Cardiac septum (tissue), 1 donor: ENCODE data around the gene HSD3B7. TPM values are rescaled to one million over a fixed set of nuclear protein-coding genes. Genes with fewer than 3 reads are reported as not detected.

Experiments used
- DNase-seq: peaks from one replicate; pipeline ENCODE4 v3.0.0-alpha.2; 2020; ENCODE audit warnings: low spot score
- intact Hi-C: fragments of 100-400 bp; cut with DNase I; formaldehyde crosslinking; loops from one replicate; pipeline ENCODE4 v1.14.0; 2022
- total RNA-seq: library from RNA; stranded (reverse); fragmentation: NEBNext Ultra II Directional; extraction: Animal tissue kit (Norgen Biotek cat#: 25700); gene quantifications from one replicate; pipeline ENCODE4 v1.2.1, GENCODE V29; 2021
- donor health status: DM: no; HTN: no; CAD: no.

HSD3B7 gene
- total RNA-seq, 1 donor from 2014 or later, result 5.4 TPM

DNA sequence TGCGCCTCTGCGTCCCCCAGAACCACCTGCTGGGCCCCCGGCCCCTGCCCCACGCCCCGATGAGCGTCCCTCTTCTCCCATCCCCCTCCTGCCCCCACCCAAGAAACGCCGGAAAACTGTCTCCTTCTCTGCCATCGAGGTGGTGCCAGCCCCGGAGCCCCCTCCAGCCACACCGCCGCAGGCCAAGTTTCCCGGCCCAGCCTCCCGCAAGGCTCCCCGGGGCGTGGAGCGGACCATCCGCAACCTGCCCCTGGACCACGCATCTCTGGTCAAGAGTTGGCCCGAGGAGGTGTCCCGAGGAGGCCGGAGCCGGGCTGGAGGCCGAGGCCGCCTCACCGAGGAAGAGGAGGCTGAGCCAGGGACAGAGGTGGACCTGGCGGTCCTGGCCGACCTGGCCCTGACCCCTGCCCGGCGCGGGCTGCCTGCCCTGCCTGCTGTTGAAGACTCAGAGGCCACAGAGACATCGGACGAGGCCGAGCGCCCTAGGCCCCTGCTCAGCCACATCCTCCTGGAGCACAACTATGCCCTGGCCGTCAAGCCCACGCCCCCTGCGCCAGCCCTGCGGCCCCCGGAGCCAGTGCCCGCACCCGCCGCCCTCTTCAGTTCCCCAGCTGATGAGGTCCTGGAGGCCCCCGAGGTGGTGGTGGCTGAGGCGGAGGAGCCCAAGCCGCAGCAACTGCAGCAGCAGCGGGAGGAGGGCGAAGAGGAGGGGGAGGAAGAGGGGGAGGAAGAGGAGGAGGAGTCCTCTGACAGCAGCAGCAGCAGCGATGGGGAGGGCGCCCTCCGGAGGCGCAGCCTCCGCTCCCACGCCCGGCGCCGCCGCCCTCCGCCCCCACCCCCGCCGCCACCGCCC, 5.6 kb upstream of the HSD3B7 start:
- intact Hi-C loops, result loop anchor here (5.0 kb wide), 1 partner anchor 478 kb away; the partner anchor contains the start of gene ARMC5
- no peak for DNase-seq

DNA sequence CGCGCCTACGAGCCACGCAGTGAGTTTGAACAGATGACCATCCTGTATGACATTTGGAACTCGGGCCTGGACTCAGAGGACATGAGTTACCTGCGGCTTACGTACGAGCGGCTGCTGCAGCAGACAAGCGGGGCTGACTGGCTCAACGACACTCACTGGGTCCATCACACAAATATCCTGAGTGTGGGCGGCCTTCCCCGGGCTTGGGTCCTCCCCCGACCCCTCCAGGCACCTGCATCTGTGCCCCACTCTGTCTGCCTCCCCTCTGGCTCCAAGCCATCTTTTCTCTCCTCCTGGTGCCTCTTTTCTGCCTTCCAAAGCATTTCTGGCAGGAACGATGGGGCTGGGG, 5.0 kb upstream of the HSD3B7 start:
- intact Hi-C loops, result loop anchor here (5.0 kb wide), 1 partner anchor 477 kb away; the partner anchor contains the start of gene ARMC5
- DNase-seq, result no peak

DNA sequence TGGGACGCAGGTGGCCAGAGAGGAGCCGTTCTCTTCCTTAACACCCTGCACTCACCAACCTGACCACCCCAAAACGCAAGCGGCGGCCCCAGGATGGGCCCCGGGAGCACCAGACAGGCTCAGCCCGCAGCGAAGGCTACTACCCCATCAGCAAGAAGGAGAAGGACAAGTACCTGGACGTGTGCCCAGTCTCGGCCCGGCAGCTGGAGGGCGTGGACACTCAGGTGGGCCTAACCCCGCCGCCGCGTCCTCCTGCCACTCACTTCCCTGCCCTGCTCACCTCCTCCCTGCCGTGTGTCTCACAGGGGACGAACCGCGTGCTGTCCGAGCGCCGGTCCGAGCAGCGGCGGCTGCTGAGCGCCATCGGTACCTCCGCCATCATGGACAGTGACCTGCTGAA, 4.6 kb upstream of the HSD3B7 start:
- intact Hi-C loops, result loop anchor here (5.0 kb wide), 1 partner anchor 477 kb away; the partner anchor contains the start of gene ARMC5
- no peak for DNase-seq

DNA sequence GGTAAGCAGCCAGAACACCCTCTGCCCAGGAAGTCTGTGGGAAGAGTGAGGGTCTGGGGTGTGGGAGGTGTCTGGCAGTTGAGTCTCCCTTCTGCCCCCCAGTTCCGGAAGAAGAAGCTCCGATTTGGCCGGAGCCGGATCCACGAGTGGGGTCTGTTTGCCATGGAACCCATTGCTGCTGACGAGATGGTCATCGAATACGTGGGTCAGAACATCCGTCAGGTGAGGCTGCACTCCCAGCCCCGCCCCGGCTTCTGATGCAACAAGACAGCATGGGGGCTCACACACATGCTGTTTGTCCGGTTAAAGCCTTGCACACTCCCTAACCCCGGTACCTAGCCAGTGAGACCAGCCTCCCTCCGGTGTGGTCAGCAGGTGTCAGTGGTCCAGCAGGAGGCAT, 4.0 kb upstream of the HSD3B7 start:
- intact Hi-C loops, result loop anchor here (5.0 kb wide), 1 partner anchor 476 kb away; the partner anchor contains the start of gene ARMC5
- DNase-seq, result no peak

DNA sequence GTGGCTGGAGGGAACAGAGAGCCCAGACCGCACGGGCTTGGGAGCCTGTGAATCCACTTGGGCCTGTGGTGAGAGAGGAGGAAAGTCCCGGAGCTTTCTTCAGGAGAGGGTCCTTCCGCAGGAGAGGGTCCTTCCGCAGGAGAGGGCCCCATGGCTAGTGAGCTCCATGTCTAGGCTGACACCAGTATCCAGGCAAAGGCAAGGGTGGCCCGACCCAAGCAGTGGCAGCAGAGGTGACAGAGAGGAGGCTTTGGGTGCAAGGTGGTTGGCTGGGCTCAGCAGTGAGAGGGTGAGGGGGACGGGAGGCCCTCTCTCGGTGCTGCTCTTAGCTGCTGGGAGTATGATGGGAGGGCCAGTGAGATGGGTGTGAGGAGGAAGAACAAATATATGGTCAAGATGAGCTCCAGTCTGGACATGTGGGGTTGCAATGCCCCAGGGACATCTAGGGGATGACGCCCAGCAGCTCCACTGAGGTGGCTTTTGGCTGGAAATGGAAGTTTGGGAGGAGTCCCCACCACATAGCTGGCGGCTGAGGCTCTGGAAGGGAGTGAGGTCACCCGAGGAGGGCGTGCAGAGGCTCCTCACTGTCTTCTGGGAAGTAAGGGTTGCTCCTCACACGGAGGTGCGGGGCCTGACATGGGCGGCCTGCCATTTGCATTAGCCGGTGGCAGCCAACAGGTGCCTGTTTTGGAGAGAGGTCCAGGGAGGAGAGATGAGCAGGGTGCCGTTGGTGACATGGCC, 2.3 kb upstream of the HSD3B7 start:
- DNase-seq, result no peak
- intact Hi-C loops, result loop anchor here (5.0 kb wide), 1 partner anchor 475 kb away; the partner anchor contains the start of gene ARMC5

DNA sequence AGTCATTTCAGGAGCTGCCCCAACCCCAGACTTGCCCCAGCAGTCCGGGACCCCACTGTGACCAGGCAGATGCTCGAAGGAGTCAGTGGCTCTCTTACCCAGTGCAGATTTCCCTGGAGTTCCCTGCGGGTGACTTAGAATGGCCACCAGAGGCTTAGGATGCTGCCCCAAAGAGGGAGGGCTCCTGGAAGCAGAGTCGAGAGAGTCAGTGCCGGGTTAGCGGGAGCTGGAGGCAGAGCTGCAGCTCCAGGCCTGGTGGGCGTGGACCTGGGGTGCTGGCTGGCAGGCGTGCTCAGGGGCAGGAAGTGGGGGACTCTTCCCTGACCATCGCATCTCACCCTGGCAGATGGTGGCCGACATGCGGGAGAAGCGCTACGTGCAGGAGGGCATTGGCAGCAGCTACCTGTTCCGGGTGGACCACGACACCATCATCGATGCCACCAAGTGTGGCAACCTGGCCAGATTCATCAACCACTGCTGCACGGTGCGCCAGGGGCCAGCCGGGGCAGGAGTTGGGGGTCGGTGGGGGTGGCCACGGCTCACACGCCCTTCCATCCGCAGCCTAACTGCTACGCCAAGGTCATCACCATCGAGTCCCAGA, 1.6 kb upstream of the HSD3B7 start:
- intact Hi-C loops, result loop anchor here (5.0 kb wide), 1 partner anchor 474 kb away; the partner anchor contains the start of gene ARMC5
- DNase-seq, result no peak

DNA sequence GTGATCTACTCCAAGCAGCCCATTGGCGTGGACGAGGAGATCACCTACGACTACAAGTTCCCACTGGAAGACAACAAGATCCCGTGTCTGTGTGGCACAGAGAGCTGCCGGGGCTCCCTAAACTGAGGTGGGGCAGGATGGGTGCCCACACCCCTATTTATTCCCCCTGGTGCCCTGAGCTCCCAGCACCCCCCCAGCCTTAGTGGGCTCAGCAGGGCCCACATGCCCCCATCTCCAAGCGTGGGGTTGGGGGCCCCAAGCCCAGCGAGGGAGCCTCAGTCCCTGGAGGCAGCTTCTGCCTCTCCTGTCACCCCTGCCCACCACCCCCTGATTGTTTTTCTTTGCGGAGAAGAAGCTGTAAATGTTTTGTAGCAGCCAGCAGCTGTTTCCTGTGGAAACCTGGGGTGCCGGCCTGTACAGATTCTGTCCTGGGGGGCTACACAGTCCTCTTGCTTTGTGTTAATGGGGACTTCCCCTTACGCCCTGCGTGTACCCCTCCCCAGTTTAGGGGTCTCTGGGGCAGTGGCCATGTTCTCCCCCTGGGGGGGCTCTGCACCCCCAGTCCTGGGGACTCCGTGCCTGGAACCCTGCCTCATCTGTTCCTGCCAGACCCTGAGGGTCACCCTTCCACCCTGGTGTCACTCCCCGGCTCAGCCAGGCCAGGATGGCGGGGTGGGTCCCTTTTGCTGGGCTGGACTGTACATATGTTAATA, 953 bp upstream of the HSD3B7 start:
- intact Hi-C loops, result loop anchor here (2.0 to 5.0 kb wide), 2 partner anchors 459 to 473 kb away; partner anchors contain the start of genes ARMC5 and ZNF843
- DNase-seq, result no peak

DNA sequence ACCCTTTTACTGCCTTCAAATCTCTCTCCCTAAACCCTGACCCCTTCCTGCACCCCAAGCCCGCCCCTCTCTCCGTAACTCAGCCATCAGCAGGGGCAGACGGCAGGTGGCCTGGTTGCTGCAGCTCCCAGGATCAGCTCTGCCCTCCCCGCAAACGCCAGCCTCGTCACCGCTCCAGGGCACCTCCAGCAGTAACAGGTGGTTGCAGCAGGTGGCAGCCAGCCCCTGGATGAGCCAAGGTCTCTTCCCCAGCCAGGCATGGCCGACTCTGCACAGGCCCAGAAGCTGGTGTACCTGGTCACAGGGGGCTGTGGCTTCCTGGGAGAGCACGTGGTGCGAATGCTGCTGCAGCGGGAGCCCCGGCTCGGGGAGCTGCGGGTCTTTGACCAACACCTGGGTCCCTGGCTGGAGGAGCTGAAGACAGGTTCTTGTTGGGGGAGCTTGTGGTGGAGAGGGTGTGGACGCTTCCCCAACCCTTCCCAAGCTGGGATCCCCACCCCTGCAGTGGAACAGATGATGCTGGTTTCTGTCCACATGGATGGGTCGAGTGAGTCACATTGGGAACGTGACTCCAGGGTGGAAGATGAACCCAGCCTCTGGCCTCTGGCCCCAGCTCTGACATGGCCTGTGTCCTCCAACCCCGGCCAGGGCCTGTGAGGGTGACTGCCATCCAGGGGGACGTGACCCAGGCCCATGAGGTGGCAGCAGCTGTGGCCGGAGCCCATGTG, 558 bp downstream of the HSD3B7 start:
- intact Hi-C loops, result loop anchor here (1.0 to 5.0 kb wide), 4 partner anchors 92 to 882 kb away; partner anchors contain the start of gene ZNF843
- no peak for DNase-seq

DNA sequence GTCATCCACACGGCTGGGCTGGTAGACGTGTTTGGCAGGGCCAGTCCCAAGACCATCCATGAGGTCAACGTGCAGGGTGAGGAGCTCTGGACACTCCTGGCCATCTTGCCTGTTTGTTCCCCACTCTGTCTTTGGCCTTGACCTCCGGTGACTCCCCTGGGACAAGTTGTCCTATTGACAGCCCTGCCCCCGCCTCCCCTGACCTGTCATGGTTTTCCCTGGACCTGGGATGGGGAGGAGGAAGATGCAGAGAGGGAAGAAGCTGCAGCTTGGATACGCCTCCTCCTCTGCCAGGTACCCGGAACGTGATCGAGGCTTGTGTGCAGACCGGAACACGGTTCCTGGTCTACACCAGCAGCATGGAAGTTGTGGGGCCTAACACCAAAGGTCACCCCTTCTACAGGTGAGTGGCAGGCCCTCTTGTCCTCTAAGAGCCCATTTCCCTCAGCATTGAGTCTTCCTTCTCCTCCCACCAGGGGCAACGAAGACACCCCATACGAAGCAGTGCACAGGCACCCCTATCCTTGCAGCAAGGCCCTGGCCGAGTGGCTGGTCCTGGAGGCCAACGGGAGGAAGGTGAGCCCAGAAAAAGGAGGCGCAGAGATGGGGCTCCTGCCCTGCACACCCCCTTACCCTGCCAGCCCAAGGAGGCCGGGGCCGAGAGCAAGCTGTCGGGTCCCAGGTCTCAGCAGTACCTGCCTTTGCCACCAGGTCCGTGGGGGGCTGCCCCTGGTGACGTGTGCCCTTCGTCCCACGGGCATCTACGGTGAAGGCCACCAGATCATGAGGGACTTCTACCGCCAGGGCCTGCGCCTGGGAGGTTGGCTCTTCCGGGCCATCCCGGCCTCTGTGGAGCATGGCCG, 1.4 kb downstream of the HSD3B7 start:
- DNase-seq, result no peak
- intact Hi-C loops, result loop anchor here (5.0 kb wide), 2 partner anchors 91 to 881 kb away; no protein-coding TSS in a partner anchor

DNA sequence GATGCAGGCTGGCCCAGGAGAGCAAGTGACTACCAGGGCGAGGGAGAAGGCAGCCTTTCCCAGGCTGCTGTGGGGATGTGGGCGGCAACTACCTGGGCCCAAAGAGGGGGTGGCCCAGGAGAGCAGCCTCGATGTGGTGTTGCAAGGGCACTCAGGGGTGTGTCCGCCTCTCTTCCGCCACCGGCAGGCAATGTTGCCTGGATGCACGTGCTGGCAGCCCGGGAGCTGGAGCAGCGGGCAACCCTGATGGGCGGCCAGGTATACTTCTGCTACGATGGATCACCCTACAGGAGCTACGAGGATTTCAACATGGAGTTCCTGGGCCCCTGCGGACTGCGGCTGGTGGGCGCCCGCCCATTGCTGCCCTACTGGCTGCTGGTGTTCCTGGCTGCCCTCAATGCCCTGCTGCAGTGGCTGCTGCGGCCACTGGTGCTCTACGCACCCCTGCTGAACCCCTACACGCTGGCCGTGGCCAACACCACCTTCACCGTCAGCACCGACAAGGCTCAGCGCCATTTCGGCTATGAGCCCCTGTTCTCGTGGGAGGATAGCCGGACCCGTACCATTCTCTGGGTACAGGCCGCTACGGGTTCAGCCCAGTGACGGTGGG, 2.7 kb downstream of the HSD3B7 start:
- DNase-seq, result no peak
- intact Hi-C loops, result loop anchor here (5.0 kb wide), 2 partner anchors 90 to 880 kb away; no protein-coding TSS in a partner anchor

DNA sequence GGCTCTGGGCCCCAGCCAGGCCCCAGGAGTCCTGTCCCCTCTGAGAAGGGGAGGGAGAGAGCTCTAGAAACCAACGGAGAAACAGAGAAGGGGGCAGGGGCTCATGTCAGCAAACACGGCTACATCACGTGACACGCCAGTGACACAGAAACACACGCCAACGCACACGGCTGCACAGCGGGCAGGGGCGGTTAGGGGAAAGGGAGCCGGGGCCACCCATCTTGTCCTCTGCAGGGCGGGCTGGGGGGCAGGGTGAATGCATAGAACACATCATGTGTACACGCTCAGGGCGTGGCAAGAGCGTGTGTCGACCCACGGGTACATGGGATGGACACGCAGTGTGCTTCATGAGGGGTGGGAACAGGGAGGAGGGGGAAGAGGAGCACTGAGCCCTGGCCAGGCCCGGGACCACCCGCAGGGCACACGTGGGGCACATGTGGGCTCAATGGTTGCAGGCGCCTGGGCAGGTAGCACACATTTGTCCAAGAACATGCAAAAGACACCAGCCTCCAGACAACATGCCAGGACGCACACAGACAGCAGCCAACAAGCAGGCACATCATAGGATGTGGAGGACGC, 4.6 kb downstream of the HSD3B7 start:
- no peak for DNase-seq
- intact Hi-C loops, result loop anchor here (5.0 kb wide), 2 partner anchors 88 to 878 kb away; no protein-coding TSS in a partner anchor

DNA sequence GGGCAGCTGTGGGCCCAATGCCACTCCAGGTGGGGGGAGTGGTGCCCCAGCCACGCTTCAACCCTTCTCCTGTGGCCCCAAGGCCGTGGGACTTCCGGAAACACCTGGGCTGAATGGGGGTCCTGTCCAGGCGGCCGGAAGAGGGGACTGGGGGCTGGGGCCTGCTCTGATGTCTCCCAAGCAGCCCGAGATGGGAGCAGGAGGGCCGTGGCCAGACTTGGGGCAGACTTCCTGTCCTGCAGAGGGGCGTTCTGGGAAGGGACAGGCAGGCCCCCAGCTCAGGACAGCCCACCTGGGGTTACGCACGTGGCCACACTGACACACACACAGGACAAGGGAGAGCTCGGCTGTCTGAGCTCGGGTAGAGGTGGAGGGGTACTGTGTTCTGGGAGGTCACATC, 5.1 kb downstream of the HSD3B7 start:
- intact Hi-C loops, result no loop called here
- DNase-seq, result no peak

DNA sequence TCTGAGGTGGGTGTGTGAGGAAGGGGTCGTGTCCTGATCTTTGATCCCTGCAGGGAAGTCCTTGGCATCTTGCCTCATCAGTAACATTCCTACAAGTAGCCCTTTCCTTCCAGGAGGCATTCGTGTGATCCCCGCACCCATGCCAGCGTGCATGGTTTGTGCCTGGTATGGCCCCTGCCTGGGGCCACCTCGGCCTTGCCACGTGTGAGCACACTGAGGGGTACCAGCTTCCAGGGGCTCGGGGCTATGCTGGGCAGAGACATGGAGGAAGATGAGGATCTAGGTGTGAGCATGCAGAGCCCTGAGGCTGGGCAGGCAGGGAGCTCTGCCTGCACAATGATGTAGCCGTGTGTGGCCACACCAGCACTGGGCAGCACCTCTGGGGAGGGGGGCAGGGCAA, 6.0 kb downstream of the HSD3B7 start:
- intact Hi-C loops, result no loop called here

DNA sequence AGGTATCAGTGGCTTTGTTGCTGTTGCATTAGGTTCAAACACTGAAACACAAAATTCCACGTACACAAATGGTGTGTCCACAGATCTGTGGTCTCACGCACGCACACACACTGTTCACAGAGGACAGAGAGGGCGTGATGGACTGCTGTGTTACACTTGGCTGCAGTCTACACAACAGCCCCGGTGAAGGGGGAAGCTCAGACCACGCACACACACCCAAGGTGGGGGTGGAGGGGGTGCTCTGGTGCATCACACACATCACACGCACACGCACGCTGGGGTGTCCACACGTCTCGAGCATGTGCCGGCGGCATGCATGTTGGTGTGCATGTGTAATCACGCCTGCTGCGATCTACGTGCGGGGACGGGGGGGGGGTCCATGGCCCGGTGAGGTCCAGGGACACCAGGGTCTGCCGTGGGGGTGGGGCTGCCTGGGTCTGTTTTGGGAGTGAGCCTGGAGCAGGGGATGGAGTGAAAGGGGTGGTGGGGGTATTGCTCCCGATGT, 7.3 kb downstream of the HSD3B7 start:
- intact Hi-C loops, result no loop called here
- DNase-seq, result no peak

More for the DNA sequence above, 6.0 kb downstream of the HSD3B7 start:
- DNase-seq, result no peak

DNA sequence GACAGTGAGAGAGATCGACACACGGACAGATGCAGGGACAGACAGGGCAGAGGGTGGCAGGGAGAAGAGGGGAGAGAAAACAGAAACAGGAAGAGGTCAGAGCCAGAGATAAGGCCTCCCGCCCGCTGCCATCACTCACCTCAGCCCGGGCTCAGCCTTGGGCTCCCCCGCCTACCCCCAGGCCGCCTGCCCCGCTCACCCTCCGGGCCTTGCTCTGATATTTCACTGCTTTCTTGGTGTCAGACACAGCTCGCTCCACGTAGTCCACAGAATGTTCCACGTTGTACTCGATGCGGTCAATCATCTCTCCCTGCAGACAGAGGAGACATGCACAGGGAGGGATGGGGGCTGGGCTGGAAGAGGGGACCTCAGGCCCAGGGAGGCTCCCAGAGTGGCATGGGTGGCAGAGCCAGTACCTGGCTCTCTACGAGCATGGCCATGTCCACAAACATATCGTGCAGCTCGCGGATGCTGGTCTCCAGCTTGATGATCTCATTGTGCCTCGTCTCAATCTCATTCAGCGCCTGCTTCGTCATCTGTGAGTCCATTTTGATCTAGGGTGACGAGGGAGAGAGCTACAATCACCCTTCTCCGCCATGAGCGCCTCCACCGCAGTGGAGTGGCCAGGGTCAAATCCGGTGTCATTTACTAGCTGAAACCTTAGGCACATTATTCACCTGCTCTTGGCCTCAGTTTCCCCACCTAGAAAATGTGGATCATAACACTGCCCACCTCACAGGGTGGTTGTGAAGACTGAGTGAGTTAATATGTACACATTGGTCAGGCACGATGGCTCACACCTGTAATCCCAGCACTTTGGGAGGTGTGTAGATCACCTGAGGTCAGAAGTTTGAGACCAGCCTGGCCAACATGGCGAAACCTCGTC, 8.2 kb downstream of the HSD3B7 start:
- no peak for DNase-seq
- intact Hi-C loops, result no loop called here

DNA sequence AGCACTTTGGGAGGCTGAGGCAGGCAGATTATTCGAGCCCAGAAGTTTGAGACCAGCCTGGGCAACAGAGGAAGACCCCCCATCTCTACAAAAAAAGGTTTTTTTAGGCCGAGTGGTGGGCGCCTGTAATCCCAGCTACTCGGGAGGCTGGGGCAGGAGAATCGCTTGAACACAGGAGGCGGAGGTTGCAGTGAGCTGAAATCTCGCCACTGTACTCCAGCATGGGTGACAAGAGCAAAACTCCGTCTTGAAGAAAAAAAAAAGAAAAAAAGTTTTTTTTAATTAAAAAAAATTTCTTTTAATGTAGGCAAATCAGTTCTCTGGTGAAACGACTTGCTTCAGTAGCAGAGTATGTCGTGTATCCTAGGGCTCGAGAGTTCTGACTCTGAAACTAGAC, 10.9 kb downstream of the HSD3B7 start:
- no peak for DNase-seq
- intact Hi-C loops, result no loop called here
